ENCODE measurements around the gene ERP27. TPM values are rescaled to one million over a fixed set of nuclear protein-coding genes. Genes with fewer than 3 reads are reported as not detected.

The ERP27 gene
- 0.17 TPM in 1 of 2 replicates, not detected in the other for total RNA-seq
- polyA plus RNA-seq = 0.10 TPM in 1 of 2 replicates, not detected in the other
- not detected in 2 replicates for polyA plus RNA-seq (2012)
- not detected in 2 replicates for polyA minus RNA-seq (ENCODE audit: low replicate concordance)

DNA sequence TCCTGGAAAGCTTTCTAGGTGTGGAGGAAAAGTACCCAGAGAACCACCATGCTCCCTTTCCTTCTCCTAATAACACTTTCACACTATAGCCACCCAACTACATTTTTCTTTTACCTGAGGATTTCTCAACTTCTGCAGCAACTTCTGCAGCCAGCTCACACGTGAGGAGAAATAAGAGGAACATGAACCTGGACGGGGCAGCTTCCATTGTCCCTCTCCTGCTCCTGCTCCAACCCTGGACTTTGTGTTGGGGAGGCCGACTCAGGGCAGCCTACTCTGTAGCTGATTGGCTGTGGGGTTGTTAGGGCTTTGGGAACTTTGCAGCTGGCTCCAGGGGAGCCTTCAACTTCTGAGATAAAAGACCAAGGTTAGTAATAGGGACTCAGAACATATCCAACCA lies at the start of gene ERP27:
Gene ERP27, minus strand, starts transcription at position 237 of the 400 bp plus-strand sequence. Its CDS starts 29 bp downstream, at position 208.
- H3K9ac ChIP-seq (ENCODE audit: insufficient read depth, low read length) = no peak within 1 kb of the TSS

DNA sequence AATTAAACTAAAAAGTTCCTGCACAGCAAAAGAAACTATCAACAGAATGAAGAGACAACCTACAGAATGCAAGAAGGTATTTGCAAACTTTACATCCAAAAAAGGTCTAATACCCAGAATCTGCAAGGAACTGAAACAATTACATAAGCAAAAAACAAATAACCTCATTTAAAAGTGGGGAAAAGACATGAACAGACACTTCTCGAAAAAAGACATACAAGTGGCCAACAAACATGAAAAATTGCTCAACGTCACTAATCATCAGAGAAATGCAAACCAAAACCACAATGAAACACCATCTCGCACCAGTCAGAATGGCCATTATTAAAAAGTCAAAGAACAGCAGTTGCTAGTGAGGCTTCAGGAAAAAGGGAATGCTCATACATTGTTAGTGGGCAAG lies 49.7 kb upstream of the ERP27 start:
- Histone ChIP-seq H2AFZ (ENCODE audit: low read length) (no peak overlapping the region), H3K4me1 (ENCODE audit: control insufficient read depth, extremely low read depth, insufficient read depth, low read length) (no peaks in the 10 kb centered on the region), H3K4me2 (ENCODE audit: extremely low read depth, insufficient read depth, low read length) (no peak overlapping the region), H3K4me3 (replicated peaks in 1 of 4; ENCODE audit: control extremely low read depth in 1 of 4, insufficient read depth in 1 of 4, low read depth in 3 of 4, low read length in 4 of 4) (no peak overlapping the region), H3K27me3 (ENCODE audit: control insufficient read depth, insufficient read depth, low read length) (no peaks in the 10 kb centered on the region), H3K79me2 (ENCODE audit: control insufficient read depth, insufficient read depth, low read length) (no peaks in the 10 kb centered on the region), H3K9ac (ENCODE audit: insufficient read depth, low read length) (no peak overlapping the region), H3K9me3 (ENCODE audit: control insufficient read depth, insufficient read depth, low read depth, low read length) (no peaks in the 10 kb centered on the region), H4K20me1 (ENCODE audit: control insufficient read depth, extremely low read depth, insufficient read depth, low read length) (no peaks in the 10 kb centered on the region), H3K36me3 (ENCODE audit: control insufficient read depth, insufficient read depth, low read length) (no peaks in the 10 kb centered on the region), H3K27ac (ENCODE audit: insufficient read depth, low read length) (no peak overlapping the region)
- DNase-seq (ENCODE audit: low read depth in 2 of 2) = peak in 1 of 2 donors; percentile 48
- TF ChIP-seq EZH2 (IDR thresholded peaks at IDR 0.05; ENCODE audit: low read length, missing control alignments) = no peak
- TF ChIP-seq, protein P1, sequence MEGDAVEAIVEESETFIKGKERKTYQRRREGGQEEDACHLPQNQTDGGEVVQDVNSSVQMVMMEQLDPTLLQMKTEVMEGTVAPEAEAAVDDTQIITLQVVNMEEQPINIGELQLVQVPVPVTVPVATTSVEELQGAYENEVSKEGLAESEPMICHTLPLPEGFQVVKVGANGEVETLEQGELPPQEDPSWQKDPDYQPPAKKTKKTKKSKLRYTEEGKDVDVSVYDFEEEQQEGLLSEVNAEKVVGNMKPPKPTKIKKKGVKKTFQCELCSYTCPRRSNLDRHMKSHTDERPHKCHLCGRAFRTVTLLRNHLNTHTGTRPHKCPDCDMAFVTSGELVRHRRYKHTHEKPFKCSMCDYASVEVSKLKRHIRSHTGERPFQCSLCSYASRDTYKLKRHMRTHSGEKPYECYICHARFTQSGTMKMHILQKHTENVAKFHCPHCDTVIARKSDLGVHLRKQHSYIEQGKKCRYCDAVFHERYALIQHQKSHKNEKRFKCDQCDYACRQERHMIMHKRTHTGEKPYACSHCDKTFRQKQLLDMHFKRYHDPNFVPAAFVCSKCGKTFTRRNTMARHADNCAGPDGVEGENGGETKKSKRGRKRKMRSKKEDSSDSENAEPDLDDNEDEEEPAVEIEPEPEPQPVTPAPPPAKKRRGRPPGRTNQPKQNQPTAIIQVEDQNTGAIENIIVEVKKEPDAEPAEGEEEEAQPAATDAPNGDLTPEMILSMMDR (conservative IDR thresholded peaks at IDR 0.05 in 1 of 2, IDR thresholded peaks at IDR 0.05 in 1 of 2; ENCODE audit: low read depth in 1 of 2, low read length in 2 of 2) = no peak

More for the DNA sequence above, at the start of gene ERP27:
- no peaks in the 10 kb centered on the region for H3K27me3 ChIP-seq (ENCODE audit: control insufficient read depth, insufficient read depth, low read length)
- DNase-seq (ENCODE audit: low read depth in 2 of 2) = no peak
- no peaks in the 10 kb centered on the region for H4K20me1 ChIP-seq (ENCODE audit: control insufficient read depth, extremely low read depth, insufficient read depth, low read length)
- H3K9me3 ChIP-seq (ENCODE audit: control insufficient read depth, insufficient read depth, low read depth, low read length) = no peaks in the 10 kb centered on the region
- H3K79me2 ChIP-seq (ENCODE audit: control insufficient read depth, insufficient read depth, low read length) = no peaks in the 10 kb centered on the region
- no peak within 1 kb of the TSS for H3K4me2 ChIP-seq (ENCODE audit: extremely low read depth, insufficient read depth, low read length)
- no peak within 1 kb of the TSS for H2AFZ ChIP-seq (ENCODE audit: low read length)
- TF ChIP-seq, protein P1 (conservative IDR thresholded peaks at IDR 0.05 in 1 of 2, IDR thresholded peaks at IDR 0.05 in 1 of 2; ENCODE audit: low read depth in 1 of 2, low read length in 2 of 2) = no peak
- TF ChIP-seq EZH2 (IDR thresholded peaks at IDR 0.05; ENCODE audit: low read length, missing control alignments) = no peak
- H3K36me3 ChIP-seq (ENCODE audit: control insufficient read depth, insufficient read depth, low read length) = no peaks in the 10 kb centered on the region
- no peaks in the 10 kb centered on the region for H3K4me1 ChIP-seq (ENCODE audit: control insufficient read depth, extremely low read depth, insufficient read depth, low read length)
- no peak within 1 kb of the TSS for H3K27ac ChIP-seq (ENCODE audit: insufficient read depth, low read length)
- no peak within 1 kb of the TSS for H3K4me3 ChIP-seq (replicated peaks in 1 of 4; ENCODE audit: control extremely low read depth in 1 of 4, insufficient read depth in 1 of 4, low read depth in 3 of 4, low read length in 4 of 4)

DNA sequence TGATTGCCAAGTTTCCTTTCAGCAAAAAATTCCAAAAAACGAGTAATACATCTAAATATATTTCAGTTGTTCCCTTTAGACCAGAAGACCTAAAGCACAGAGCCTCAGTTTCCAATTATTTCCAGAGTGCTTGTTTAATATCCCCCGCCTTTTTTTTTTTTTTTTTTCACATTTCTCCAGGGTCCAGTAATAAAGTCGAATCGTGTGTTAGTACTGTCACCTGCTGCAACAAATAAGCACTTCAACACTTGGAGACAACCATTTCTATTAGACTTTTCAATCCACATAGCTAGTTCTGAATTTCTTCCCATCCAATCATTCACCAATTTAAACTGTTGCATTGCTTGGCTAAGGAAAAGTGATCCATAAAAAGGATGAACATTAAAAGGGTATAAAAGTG lies 48.1 kb upstream of the ERP27 start:
- no peak for DNase-seq (ENCODE audit: low read depth in 2 of 2)
- H2AFZ ChIP-seq (ENCODE audit: low read length) = no peak overlapping the region
- H3K4me3 ChIP-seq (replicated peaks in 1 of 4; ENCODE audit: control extremely low read depth in 1 of 4, insufficient read depth in 1 of 4, low read depth in 3 of 4, low read length in 4 of 4) = no peak overlapping the region
- H4K20me1 ChIP-seq (ENCODE audit: control insufficient read depth, extremely low read depth, insufficient read depth, low read length) = no peaks in the 10 kb centered on the region
- no peak overlapping the region for H3K4me2 ChIP-seq (ENCODE audit: extremely low read depth, insufficient read depth, low read length)
- H3K27me3 ChIP-seq (ENCODE audit: control insufficient read depth, insufficient read depth, low read length) = no peaks in the 10 kb centered on the region
- no peaks in the 10 kb centered on the region for H3K79me2 ChIP-seq (ENCODE audit: control insufficient read depth, insufficient read depth, low read length)
- no peaks in the 10 kb centered on the region for H3K9me3 ChIP-seq (ENCODE audit: control insufficient read depth, insufficient read depth, low read depth, low read length)
- no peaks in the 10 kb centered on the region for H3K4me1 ChIP-seq (ENCODE audit: control insufficient read depth, extremely low read depth, insufficient read depth, low read length)
- no peaks in the 10 kb centered on the region for H3K36me3 ChIP-seq (ENCODE audit: control insufficient read depth, insufficient read depth, low read length)
- TF ChIP-seq, protein P1 (conservative IDR thresholded peaks at IDR 0.05 in 1 of 2, IDR thresholded peaks at IDR 0.05 in 1 of 2; ENCODE audit: low read depth in 1 of 2, low read length in 2 of 2) = no peak
- TF ChIP-seq EZH2 (IDR thresholded peaks at IDR 0.05; ENCODE audit: low read length, missing control alignments) = no peak
- no peak overlapping the region for H3K9ac ChIP-seq (ENCODE audit: insufficient read depth, low read length)
- no peak overlapping the region for H3K27ac ChIP-seq (ENCODE audit: insufficient read depth, low read length)

Measured in fibroblast of lung (primary cell).